KMS-11 (cell line): ENCODE measurements around the gene OR2AG1.

Source experiments
- H2AFZ ChIP-seq: fragments of 200-600 bp; sonication (generic); 2 replicates; pipeline ENCODE4 v1.6.1; 2016; ENCODE audit warnings: antibody characterized with exemption, mixed run types, low read depth
- H3K27ac ChIP-seq: fragments of 200-600 bp; sonication (generic); 2 replicates; pipeline ENCODE4 v1.6.1; 2016; ENCODE audit warnings: mild to moderate bottlenecking, mixed run types
- H3K27me3 ChIP-seq: fragments of 200-600 bp; sonication (generic); 2 replicates; pipeline ENCODE4 v1.6.1; 2017; ENCODE audit warnings: mild to moderate bottlenecking, low read depth, mixed run types, moderate library complexity; ENCODE audit not compliant: insufficient read depth
- H3K36me3 ChIP-seq: fragments of 200-600 bp; sonication (generic); 2 replicates; pipeline ENCODE4 v1.6.1; 2017; ENCODE audit warnings: mild to moderate bottlenecking, mixed run types; ENCODE audit not compliant: insufficient read depth
- H3K4me1 ChIP-seq: fragments of 200-600 bp; sonication (generic); 2 replicates; pipeline ENCODE4 v1.6.1; 2016; ENCODE audit warnings: mild to moderate bottlenecking, low read depth, mixed run types; ENCODE audit not compliant: poor library complexity, severe bottlenecking
- H3K4me2 ChIP-seq: fragments of 200-600 bp; sonication (generic); 2 replicates; pipeline ENCODE4 v1.7.0; 2016; ENCODE audit warnings: mild to moderate bottlenecking, mixed run types
- H3K4me3 ChIP-seq: fragments of 200-600 bp; sonication (generic); IDR thresholded peaks from 2 replicates; pipeline ENCODE4 v1.6.1; 2017; ENCODE audit warnings: low read depth, low read length, mixed read lengths; ENCODE audit not compliant: insufficient read depth
- H3K79me2 ChIP-seq: fragments of 200-600 bp; sonication (generic); 2 replicates; pipeline ENCODE4 v1.6.1; 2016; ENCODE audit warnings: low read depth, mixed run types; ENCODE audit not compliant: insufficient read depth
- H3K9ac ChIP-seq: fragments of 200-600 bp; sonication (generic); 2 replicates; pipeline ENCODE4 v1.6.1; 2016; ENCODE audit warnings: mild to moderate bottlenecking, mixed run types
- H4K20me1 ChIP-seq: fragments of 200-600 bp; sonication (generic); 2 replicates; pipeline ENCODE4 v1.6.1; 2016; ENCODE audit warnings: mild to moderate bottlenecking, mixed run types; ENCODE audit not compliant: insufficient read depth
- CTCF ChIP-seq: fragments of 200-600 bp; sonication (generic); conservative IDR thresholded peaks from 2 replicates; pipeline ENCODE4 v1.6.1; 2017; ENCODE audit warnings: low read depth, mild to moderate bottlenecking, antibody characterized with exemption, low read length, moderate library complexity, mixed read lengths

The OR2AG1 gene

GRCh38 chr11:6782720-6783119 is at the start of gene OR2AG1:
Gene OR2AG1 (plus strand): TSS chr11:6783020. CDS start chr11:6785038, 2,018 bp downstream.
- no peaks in the 10 kb centered on the region for H3K27me3 ChIP-seq
- no peak within 1 kb of the TSS for H2AFZ ChIP-seq
- H3K79me2 ChIP-seq = no peaks in the 10 kb centered on the region
- no peak for TF ChIP-seq CTCF
- no peaks in the 10 kb centered on the region for H3K36me3 ChIP-seq
- H3K4me2 ChIP-seq = no peak within 1 kb of the TSS
- no peak within 1 kb of the TSS for H3K9ac ChIP-seq
- H3K4me3 ChIP-seq = no peak within 1 kb of the TSS
- H4K20me1 ChIP-seq = no peaks in the 10 kb centered on the region
- H3K27ac ChIP-seq = no peak within 1 kb of the TSS
- no peaks in the 10 kb centered on the region for H3K4me1 ChIP-seq

GRCh38 chr11:6733326-6734275 is 49.2 kb upstream of the OR2AG1 start:
- TF ChIP-seq CTCF = no peak
- Histone ChIP-seq H3K79me2 (no peaks in the 10 kb centered on the region), H3K4me2 (no peak overlapping the region)

GRCh38 chr11:6734616-6735015 is 48.2 kb upstream of the OR2AG1 start:
- H3K9ac ChIP-seq = no peak overlapping the region
- no peaks in the 10 kb centered on the region for H3K27me3 ChIP-seq
- no peaks in the 10 kb centered on the region for H3K4me1 ChIP-seq
- no peaks in the 10 kb centered on the region for H4K20me1 ChIP-seq
- no peaks in the 10 kb centered on the region for H3K79me2 ChIP-seq
- no peak overlapping the region for H2AFZ ChIP-seq
- no peak for TF ChIP-seq CTCF
- no peak overlapping the region for H3K4me3 ChIP-seq
- H3K4me2 ChIP-seq = no peak overlapping the region
- H3K36me3 ChIP-seq = no peaks in the 10 kb centered on the region
- H3K27ac ChIP-seq = no peak overlapping the region

More at GRCh38 chr11:6733326-6734275, 49.2 kb upstream of the OR2AG1 start:
- Histone ChIP-seq H3K27me3 (no peaks in the 10 kb centered on the region), H3K36me3 (no peaks in the 10 kb centered on the region), H2AFZ (no peak overlapping the region), H3K27ac (no peak overlapping the region), H4K20me1 (no peaks in the 10 kb centered on the region), H3K9ac (no peak overlapping the region), H3K4me3 (no peak overlapping the region), H3K4me1 (no peaks in the 10 kb centered on the region)

- H3K9ac ChIP-seq = no peak overlapping the region
- H3K4me1 ChIP-seq = no peaks in the 10 kb centered on the region
- H4K20me1 ChIP-seq = no peaks in the 10 kb centered on the region
- TF ChIP-seq CTCF = no peak
- H3K27me3 ChIP-seq = no peaks in the 10 kb centered on the region
- H3K4me2 ChIP-seq = no peak overlapping the region
- H3K27ac ChIP-seq = no peak overlapping the region
- H3K79me2 ChIP-seq = no peaks in the 10 kb centered on the region
- no peak overlapping the region for H2AFZ ChIP-seq
- H3K4me3 ChIP-seq = no peak overlapping the region
- H3K36me3 ChIP-seq = no peaks in the 10 kb centered on the region
These were observed 47.5 kb upstream of the OR2AG1 start for GRCh38 chr11:6735306-6735705.
